Right kidney (tissue), 1 donor: ENCODE measurements around the gene WNT11.
"Not testable (repeated sequence)": the region's sequence is repeated elsewhere in the genome, so short reads cannot be mapped to it uniquely, and the experiment has no call there.

ENCODE experiments used
- DNase-seq: peaks from one replicate; pipeline ENCODE4 v3.0.0-alpha.2; 2016

WNT11 gene

GRCh38 chr11:76203131-76203925, 3.0 kb downstream of the WNT11 start:
- DNase-seq: no peak

GRCh38 chr11:76201672-76202412, 4.5 kb downstream of the WNT11 start:
- no peak for DNase-seq

GRCh38 chr11:76201056-76201455, 5.2 kb downstream of the WNT11 start:
- no peak for DNase-seq

GRCh38 chr11:76200006-76200940, 6.0 kb downstream of the WNT11 start:
- DNase-seq: no peak

- DNase-seq: not testable (repeated sequence)
These were observed 7.6 kb downstream of the WNT11 start for GRCh38 chr11:76198691-76199090.

- DNase-seq: no peak
These were observed 8.2 kb downstream of the WNT11 start for GRCh38 chr11:76197941-76198640.

GRCh38 chr11:76197332-76197731, 9.0 kb downstream of the WNT11 start:
- no peak for DNase-seq

GRCh38 chr11:76196849-76197248, 9.5 kb downstream of the WNT11 start:
- no peak for DNase-seq

GRCh38 chr11:76194872-76195668, 11.2 kb downstream of the WNT11 start:
- no peak for DNase-seq

- DNase-seq: no peak
These were observed 13.1 kb downstream of the WNT11 start for GRCh38 chr11:76193219-76193618.

- DNase-seq: no peak
These were observed 15.9 kb downstream of the WNT11 start for GRCh38 chr11:76190376-76190775.

- DNase-seq: no peak
These were observed 16.6 kb downstream of the WNT11 start for GRCh38 chr11:76189682-76190081.

- no peak for DNase-seq
These were observed 17.4 kb downstream of the WNT11 start for GRCh38 chr11:76188873-76189272.

- DNase-seq: no peak
These were observed 19.5 kb downstream of the WNT11 start for GRCh38 chr11:76186776-76187279.

- peak; percentile 59 for DNase-seq
These were observed 20.3 kb downstream of the WNT11 start for GRCh38 chr11:76185931-76186401.

- no peak for DNase-seq
These were observed 20.8 kb downstream of the WNT11 start for GRCh38 chr11:76185511-76185910.

GRCh38 chr11:76184551-76184993, 21.7 kb downstream of the WNT11 start:
- no peak for DNase-seq

GRCh38 chr11:76181371-76181770, 24.9 kb downstream of the WNT11 start:
- DNase-seq: no peak

GRCh38 chr11:76179147-76179546, 27.2 kb downstream of the WNT11 start:
- no peak for DNase-seq

- no peak for DNase-seq
These were observed 29.0 kb downstream of the WNT11 start for GRCh38 chr11:76177250-76177686.

GRCh38 chr11:76176463-76176862, 29.8 kb downstream of the WNT11 start:
- DNase-seq: no peak
